HepG2 (cell line): ENCODE data around the gene MTSS2. TPM values are rescaled to one million over a fixed set of nuclear protein-coding genes. Genes with fewer than 3 reads are reported as not detected.
A peak's percentile ranks its signal among the peaks of the same experiment; 100 is the strongest.

Experiments
- ATAC-seq: fragments of 200-7000 bp; cut with Tn5 transposase; 3 replicates; pipeline ENCODE4 v1.9.1; 2020; ENCODE audit warnings: mild to moderate bottlenecking, moderate library complexity
- BruUV-seq: library from RNA; stranded (reverse); fragments of 400-500 nt; replicated peaks from 2 replicates; lab custom pipeline; 2021; lab: Mats Ljungman, UMichigan
- CTCF ChIA-PET: fragments of 300-600 bp; formaldehyde crosslinking; extraction: SDS; loops from one replicate; lab custom pipeline; 2021; ENCODE audit warnings: low total read pairs, inconsistent platforms, low intra/inter-chr PET ratio; lab: Yijun Ruan, JAX
- POLR2A ChIA-PET: fragments of 350-600 bp; sonication (Branson Sonifier 250); formaldehyde crosslinking; loops from one replicate; lab custom pipeline; 2020; ENCODE audit warnings: antibody characterized with exemption, inconsistent platforms; lab: Yijun Ruan, JAX
- DNase-seq: peaks from one replicate; pipeline ENCODE4 v3.0.0-alpha.2; 2015; ENCODE audit warnings: low spot score
- FAIRE-seq: peaks from 3 replicates; lab custom pipeline; 2011; peaks lifted over from hg19 to GRCh38; lab: Jason Lieb, UNC
- H2AFZ ChIP-seq: one replicate; pipeline ENCODE4 v1.6.1; 2011; ENCODE audit warnings: low read length, inconsistent platforms
- H3K27ac ChIP-seq: fragments of 300-600 bp; 3 replicates; pipeline ENCODE4 v1.8.0; 2011; ENCODE audit warnings: mixed run types, mild to moderate bottlenecking, mixed read lengths, low read length, inconsistent platforms; ENCODE audit not compliant: insufficient read depth; ENCODE audit errors: extremely low read length
- H3K27me3 ChIP-seq, 2 experiments: fragments of 200-600 bp in 1 of 2; 2 replicates in 1 of 2; 3 replicates in 1 of 2; pipeline versions ENCODE4 v1.6.0 to v1.8.0; 2011; ENCODE audit warnings: low read length in 2 of 2, mild to moderate bottlenecking in 2 of 2, moderate library complexity in 2 of 2, inconsistent platforms in 1 of 2; ENCODE audit not compliant: insufficient read depth in 2 of 2, control insufficient read depth in 1 of 2
- H3K36me3 ChIP-seq, 2 experiments: fragments of 200-600 bp in 1 of 2; replicated peaks in 1 of 2; 2 replicates in 1 of 2; 3 replicates in 1 of 2; pipeline versions ENCODE4 v1.5.1 to v1.8.0; 2011; ENCODE audit warnings: low read length in 2 of 2, inconsistent platforms in 1 of 2; ENCODE audit not compliant: insufficient read depth in 2 of 2, control insufficient read depth in 1 of 2
- H3K4me1 ChIP-seq: 2 replicates; pipeline ENCODE4 v1.5.1; 2012; ENCODE audit warnings: low read length, inconsistent platforms; ENCODE audit not compliant: insufficient read depth
- H3K4me2 ChIP-seq: 2 replicates; pipeline ENCODE4 v1.6.0; 2011; ENCODE audit warnings: low read depth, low read length, inconsistent platforms
- H3K4me3 ChIP-seq, 3 experiments: fragments of 200-600 bp in 1 of 3; sonication (generic), shearing (Covaris generic) in 1 of 3; replicated peaks in 1 of 3; 2 replicates each; pipeline ENCODE4 v1.5.1; 2011 to 2016; ENCODE audit warnings: low read length in 3 of 3, inconsistent platforms in 2 of 3, low read depth in 2 of 3, mild to moderate bottlenecking in 2 of 3, control low read depth in 1 of 3, mixed read lengths in 1 of 3; ENCODE audit not compliant: insufficient read depth in 1 of 3
- H3K79me2 ChIP-seq: one replicate; pipeline ENCODE4 v1.6.1; 2011; ENCODE audit warnings: low read length, inconsistent platforms; ENCODE audit not compliant: insufficient read depth
- H3K9ac ChIP-seq: 2 replicates; pipeline ENCODE4 v1.6.0; 2011; ENCODE audit warnings: mild to moderate bottlenecking, low read depth, low read length, inconsistent platforms; ENCODE audit not compliant: insufficient read depth
- H3K9me3 ChIP-seq: 2 replicates; pipeline ENCODE4 v1.5.1; 2012; ENCODE audit warnings: mild to moderate bottlenecking, low read length
- H4K20me1 ChIP-seq: 2 replicates; pipeline ENCODE4 v1.6.0; 2011; ENCODE audit warnings: inconsistent platforms, mild to moderate bottlenecking, low read length, moderate library complexity; ENCODE audit not compliant: insufficient read depth
- ARHGAP35 ChIP-seq: sonication (generic); formaldehyde crosslinking; IDR thresholded peaks from 2 replicates; pipeline ENCODE4 v1.9.0; 2022; ENCODE audit warnings: mild to moderate bottlenecking, inconsistent platforms, moderate library complexity, missing genetic modification reagents, borderline replicate concordance
- ATF7 ChIP-seq, 2 experiments: fragments of 450-650 bp in 1 of 2; sonication (generic) in 1 of 2; formaldehyde crosslinking in 1 of 2; IDR thresholded peaks; 2 replicates each; pipeline versions ENCODE4 v1.4.0 to v1.6.1; 2016 to 2020; ENCODE audit warnings: antibody characterized with exemption in 1 of 2, mild to moderate bottlenecking in 1 of 2, missing genetic modification reagents in 1 of 2
- EEA1 ChIP-seq: sonication (generic); formaldehyde crosslinking; IDR thresholded peaks from 2 replicates; pipeline ENCODE4 v1.5.1; 2020; ENCODE audit warnings: mild to moderate bottlenecking, missing genetic modification reagents, borderline replicate concordance
- FOXM1 ChIP-seq: sonication (generic); formaldehyde crosslinking; IDR thresholded peaks from 2 replicates; pipeline ENCODE4 v1.5.0; 2020; ENCODE audit warnings: missing genetic modification reagents
- HNRNPH1 ChIP-seq: fragments of 200-400 bp; formaldehyde crosslinking; optimal IDR thresholded peaks from 2 replicates; pipeline ENCODE3; 2017; ENCODE audit warnings: mild to moderate bottlenecking, low read depth, low read length
- IRF9 ChIP-seq: sonication (generic); formaldehyde crosslinking; IDR thresholded peaks from 2 replicates; pipeline ENCODE4 v1.8.0; 2022; ENCODE audit warnings: missing genetic modification reagents, mild to moderate bottlenecking, borderline replicate concordance
- IRX3 ChIP-seq: sonication (generic); formaldehyde crosslinking; IDR thresholded peaks from 2 replicates; pipeline ENCODE4 v1.8.1; 2023; ENCODE audit warnings: mild to moderate bottlenecking, low read depth, missing genetic modification reagents, borderline replicate concordance
- KDM2A ChIP-seq: sonication (generic); formaldehyde crosslinking; IDR thresholded peaks from 2 replicates; pipeline ENCODE4 v1.4.0; 2020; ENCODE audit warnings: low read depth, missing genetic modification reagents, borderline replicate concordance
- NKX3-1 ChIP-seq: sonication (generic); formaldehyde crosslinking; IDR thresholded peaks from 2 replicates; pipeline ENCODE4 v1.5.0; 2020; ENCODE audit warnings: missing genetic modification reagents
- PATZ1 ChIP-seq: sonication (generic); formaldehyde crosslinking; IDR thresholded peaks from 2 replicates; pipeline ENCODE4 v1.4.0; 2020; ENCODE audit warnings: missing genetic modification reagents
- POLR2A ChIP-seq, 2 experiments: IDR thresholded peaks; 2 replicates each; pipeline ENCODE4 v1.6.1; 2011; ENCODE audit warnings: low read depth in 2 of 2, low read length in 2 of 2, mild to moderate bottlenecking in 1 of 2, moderate library complexity in 1 of 2; ENCODE audit not compliant: insufficient read depth in 1 of 2
- POLR2AphosphoS5 ChIP-seq: IDR thresholded peaks from 2 replicates; pipeline ENCODE4 v1.6.1; 2012; ENCODE audit warnings: low read depth, low read length
- POLR2G ChIP-seq: fragments of 200-400 bp; formaldehyde crosslinking; IDR thresholded peaks from 2 replicates; pipeline ENCODE4 v1.6.1; 2018; ENCODE audit warnings: mild to moderate bottlenecking, low read depth, low read length, moderate library complexity
- RBM22 ChIP-seq: fragments of 200-400 bp; formaldehyde crosslinking; optimal IDR thresholded peaks from 2 replicates; pipeline ENCODE3; 2017; ENCODE audit warnings: mild to moderate bottlenecking, low read length, moderate library complexity
- RBM39 ChIP-seq: fragments of 200-400 bp; formaldehyde crosslinking; IDR thresholded peaks from one replicate; pipeline ENCODE4 v1.6.1; 2018; ENCODE audit warnings: antibody characterized with exemption, mild to moderate bottlenecking, low read depth, low read length; ENCODE audit not compliant: poor library complexity, severe bottlenecking
- ZC3H4 ChIP-seq: sonication (generic); formaldehyde crosslinking; IDR thresholded peaks from 2 replicates; pipeline ENCODE4 v1.4.0; 2020; ENCODE audit warnings: missing genetic modification reagents, borderline replicate concordance
- ZNF143 ChIP-seq: sonication (generic); formaldehyde crosslinking; IDR thresholded peaks from 2 replicates; pipeline ENCODE4 v1.4.0; 2020; ENCODE audit warnings: missing genetic modification reagents
- ZNF274 ChIP-seq: sonication (generic); formaldehyde crosslinking; IDR thresholded peaks from 2 replicates; pipeline ENCODE4 v1.5.1; 2020; ENCODE audit warnings: mild to moderate bottlenecking, missing genetic modification reagents
- ZNF326 ChIP-seq: sonication (generic); formaldehyde crosslinking; IDR thresholded peaks from 2 replicates; pipeline ENCODE4 v1.4.0; 2020; ENCODE audit warnings: missing genetic modification reagents, borderline replicate concordance
- ZNF546 ChIP-seq: sonication (generic); formaldehyde crosslinking; conservative IDR thresholded peaks from 2 replicates; pipeline ENCODE4 v1.8.1; 2023; ENCODE audit warnings: mild to moderate bottlenecking, missing genetic modification reagents
- ZNF883 ChIP-seq: sonication (generic); formaldehyde crosslinking; IDR thresholded peaks from 2 replicates; pipeline ENCODE4 v1.5.1; 2020; ENCODE audit warnings: mild to moderate bottlenecking, missing genetic modification reagents; ENCODE audit errors: not compliant biosample characterization
- WGBS: methylation state at CpG from one replicate; pipeline ENCODE4 v1.1.6; 2017; ENCODE audit warnings: low lambda C conversion rate; 5-methylcytosine and 5-hydroxymethylcytosine counted together
- in situ Hi-C: cut with HindIII; loops from 2 replicates; pipeline ENCODE4 v1.10.0; 2017; ENCODE audit warnings: low pct_unique_long_range_greater_than_20kb; ENCODE audit not compliant: extremely low pct_ligation_motif_present
- intact Hi-C: fragments of 100-400 bp; cut with micrococcal nuclease; formaldehyde crosslinking; loops from one replicate; pipeline ENCODE4 v1.10.0; 2022; ENCODE audit not compliant: unreplicated experiment
- polyA plus RNA-seq, 8 experiments: library from polyadenylated mRNA; depleted of rRNA in 3 of 8; stranded (reverse) in 7 of 8; unstranded in 1 of 8; fragments of >200 nt; fragmentation: Illumina TruSeq in 4 of 8; extraction: Trizol in 4 of 8; gene quantifications; 2 replicates each; pipeline versions ENCODE4 v1.2.1 to v1.2.3, GENCODE V29; 2011 to 2016; ENCODE audit warnings: low read depth in 4 of 8, missing spikeins in 1 of 8, mixed read lengths in 1 of 8; ENCODE audit not compliant: insufficient read depth in 1 of 8
- total RNA-seq, 5 experiments: library from RNA; depleted of rRNA; stranded (reverse); fragments of >200 nt; fragmentation: Illumina TruSeq; extraction: Trizol; gene quantifications; 2 replicates each; pipeline ENCODE4 v1.2.3, GENCODE V29; 2016; ENCODE audit warnings: low read depth in 1 of 5

Gene MTSS2
- total and polyA plus RNA-seq, 2 of the 13 experiments (the other 11 are each of a cell fraction or from before 2014, with no cell fraction given), result 132 to 242 TPM

- TF ChIP-seq KDM2A (peak; percentile 57; the same call in 1 of the 2 replicates), RBM39 (peak; percentile 37), ZNF143 (CRISPR knock-in tag) (peak; percentile 29; the same call in 1 of the 2 replicates), FOXM1 (no peak)
These were observed 23.8 kb downstream of the MTSS2 start (continued) for GRCh38 chr16:70661918-70662641.

- FAIRE-seq (no peak), DNase-seq (no peak), ATAC-seq (no peak)
- peaks cover 28 to 37% of the 10 kb centered on the region in 2 experiments for H3K36me3 ChIP-seq
- ChIA-PET CTCF (no interaction called here), POLR2A (interaction anchor here (1.0 to 2.7 kb wide), 9 partner anchors 13 to 110 kb away, joined by 3 to 16 read pairs (median 8); no protein-coding TSS in a partner anchor)
- 0 out of 5 replicates have a peak, but pooled peaks cover 0 to 1% of the 10 kb centered on the region in 2 experiments for H3K27me3 ChIP-seq
- no peak overlapping the region for H3K9ac ChIP-seq
- 91% methylated on average over 17 of the region's 17 CpGs for WGBS
- no TSS peak for BruUV-seq
- H3K27ac ChIP-seq, result no peak overlapping the region
- no peak overlapping the region for H3K4me2 ChIP-seq
- in situ Hi-C loops (no loop called here), intact Hi-C loops (no loop called here)
- no peak overlapping the region for H2AFZ ChIP-seq
- H3K9me3 ChIP-seq, result no peaks in the 10 kb centered on the region
- H4K20me1 ChIP-seq, result peaks cover 17% of the 10 kb centered on the region; the same call in 1 of the 2 replicates
- no peaks in the 10 kb centered on the region for H3K79me2 ChIP-seq
- no peak overlapping the region for H3K4me3 ChIP-seq
- H3K4me1 ChIP-seq, result peaks cover 26% of the 10 kb centered on the region
- no peak for TF ChIP-seq ZNF883 (CRISPR knock-in tag)
- TF ChIP-seq POLR2G, result peak; percentile 53
- 0 out of 2 replicates have a peak, but pooled peaks have one; percentile 20 for TF ChIP-seq ARHGAP35 (CRISPR knock-in tag)
- no peak for TF ChIP-seq ZC3H4 (CRISPR knock-in tag)
- TF ChIP-seq NKX3-1 (CRISPR knock-in tag), result no peak
- no peak for TF ChIP-seq IRF9 (CRISPR knock-in tag)
- peak; percentile 70 for TF ChIP-seq HNRNPH1
- TF ChIP-seq RBM22, result peak; percentile 89
- TF ChIP-seq EEA1, result 0 out of 2 replicates have a peak, but pooled peaks have one; percentile 15
- peak; percentile 92; the same call in 1 of the 2 replicates for TF ChIP-seq ZNF326 (CRISPR knock-in tag)
- TF ChIP-seq ATF7 (IDR thresholded peaks at IDR 0.05), result no peak
- no peak for TF ChIP-seq ATF7 (CRISPR knock-in tag; IDR thresholded peaks at IDR 0.05)
- TF ChIP-seq POLR2AphosphoS5, result peak; percentile 54; the same call in 1 of the 2 replicates
- no peak for TF ChIP-seq ZNF546 (CRISPR knock-in tag)
- TF ChIP-seq POLR2A (IDR thresholded peaks at IDR 0.05; ENCODE audit: insufficient read depth in 1 of 2, low read depth in 2 of 2, low read length in 2 of 2), result peak; percentile 45 to 46; a peak in 2 of 4 replicates
- peak; percentile 52; the same call in 1 of the 2 replicates for TF ChIP-seq ZNF274 (CRISPR knock-in tag)
- 0 out of 2 replicates have a peak, but pooled peaks have one; percentile 42 for TF ChIP-seq IRX3 (CRISPR knock-in tag)
- peak; percentile 29; the same call in 1 of the 2 replicates for TF ChIP-seq PATZ1
These were observed 24.3 kb downstream of the MTSS2 start for GRCh38 chr16:70661534-70661917.
